ENCODE data around the gene PDS5B. TPM values are rescaled to one million over a fixed set of nuclear protein-coding genes. Genes with fewer than 3 reads are reported as not detected.

Gene PDS5B
- total RNA-seq, 1 donor from 2014 or later, result 69.4 TPM

DNA sequence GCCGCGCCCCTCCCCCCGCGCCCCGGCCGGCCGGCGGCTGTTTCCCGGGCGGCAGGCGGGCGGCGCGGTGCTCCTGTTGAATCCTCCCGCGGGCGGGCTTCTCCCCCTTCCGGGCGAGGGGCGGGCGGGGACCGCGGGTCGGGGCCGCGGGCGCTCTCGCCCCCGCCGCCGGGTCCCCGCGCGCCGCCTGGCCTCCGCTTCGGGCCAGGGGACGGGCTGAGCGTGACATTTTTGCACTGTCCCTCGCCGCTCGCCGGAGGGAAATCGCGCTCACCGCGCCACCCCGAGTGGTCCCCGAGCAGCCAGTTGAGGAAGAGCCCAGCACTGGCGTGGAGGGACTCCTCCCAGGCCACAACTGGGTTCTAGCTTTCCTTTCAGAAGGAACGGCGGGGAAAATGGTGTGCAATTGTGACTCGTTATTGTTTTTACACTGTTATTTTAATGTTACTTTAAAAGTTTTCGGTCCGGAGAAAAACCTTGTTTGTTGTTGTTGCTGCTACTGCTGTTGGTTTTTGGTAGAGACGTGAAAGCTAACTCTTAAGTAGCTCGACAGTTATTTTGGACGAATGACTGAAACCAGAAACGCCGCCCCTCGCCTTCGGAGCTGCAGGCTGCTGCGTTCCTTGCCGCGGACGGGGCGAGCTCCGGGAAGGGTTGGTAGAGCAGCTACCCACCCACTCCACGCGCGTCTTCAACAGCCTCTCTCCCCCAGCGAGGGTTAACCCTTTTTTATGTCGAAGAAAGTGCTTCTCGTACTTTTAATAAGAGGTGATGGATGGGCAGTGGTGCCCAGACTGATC, 959 bp downstream of the PDS5B start:
- intact Hi-C loops (cut with micrococcal nuclease), result loop anchor here (1.0 to 5.0 kb wide), 5 partner anchors 63 to 1025 kb away; no protein-coding TSS in a partner anchor

DNA sequence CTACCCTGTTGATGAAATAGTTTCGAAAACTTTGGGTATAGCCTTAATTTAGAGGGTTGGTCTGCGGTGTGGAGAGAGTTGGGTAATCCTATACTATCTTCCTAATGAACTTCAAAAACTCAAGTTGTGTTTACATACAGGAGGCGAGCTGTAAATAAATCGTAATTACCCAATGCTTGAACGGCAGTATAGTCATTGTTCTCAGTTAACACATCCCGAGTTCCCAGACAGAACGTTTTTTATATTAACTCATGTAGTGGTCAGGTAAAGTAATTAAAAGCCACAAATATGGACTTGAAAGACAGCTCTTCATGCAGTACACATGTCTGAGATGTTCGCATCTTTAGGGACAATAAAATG, 1.5 kb downstream of the PDS5B start:
- intact Hi-C loops (cut with micrococcal nuclease), result loop anchor here (1.0 to 5.0 kb wide), 5 partner anchors 63 to 1025 kb away; no protein-coding TSS in a partner anchor

DNA sequence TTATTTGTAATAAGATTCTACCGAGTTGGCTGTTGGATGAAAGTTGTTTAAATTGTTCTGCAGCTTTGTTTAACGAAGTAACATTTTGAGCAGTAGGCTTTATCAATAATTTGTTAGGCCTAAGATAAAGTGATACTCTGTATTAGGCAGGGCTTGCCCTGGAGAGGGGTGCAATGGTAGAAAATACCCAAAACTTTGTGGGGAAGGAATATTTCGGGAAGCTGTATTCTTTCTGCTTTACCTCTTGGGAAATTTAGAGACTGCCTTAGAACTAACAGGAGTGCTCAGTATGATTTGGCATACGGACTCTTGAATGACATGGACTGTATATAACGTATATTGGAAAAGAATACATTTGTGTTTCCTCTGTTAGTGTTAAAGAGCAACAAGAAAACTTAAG, 2.5 kb downstream of the PDS5B start:
- intact Hi-C loops (cut with micrococcal nuclease), result loop anchor here (5.0 kb wide), 3 partner anchors 149 to 1024 kb away; no protein-coding TSS in a partner anchor

DNA sequence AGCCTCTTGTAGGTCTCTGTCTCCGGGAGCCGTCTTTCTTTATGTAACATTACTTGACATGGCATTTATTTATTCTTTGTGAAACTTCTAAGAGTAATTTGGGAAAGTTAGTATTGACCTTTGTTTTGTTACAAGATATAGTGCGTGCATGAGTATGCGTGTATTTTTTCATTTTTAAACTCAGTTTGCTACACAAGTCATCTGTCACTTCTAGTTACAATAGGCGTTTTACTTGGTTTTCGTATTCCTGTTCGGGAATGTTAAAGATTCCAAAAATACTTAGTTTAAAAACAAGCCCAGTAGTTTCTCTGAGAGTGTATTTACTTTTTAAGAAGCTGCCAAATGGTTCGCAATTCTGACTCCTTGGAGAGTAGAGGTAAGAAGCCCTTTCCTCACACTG, 3.2 kb downstream of the PDS5B start:
- intact Hi-C loops (cut with micrococcal nuclease), result loop anchor here (5.0 kb wide), 3 partner anchors 148 to 1023 kb away; no protein-coding TSS in a partner anchor

GRCh38 chr13:32590266-32590665, 4.0 kb downstream of the PDS5B start:
- intact Hi-C loops (cut with micrococcal nuclease), result no loop called here

DNA sequence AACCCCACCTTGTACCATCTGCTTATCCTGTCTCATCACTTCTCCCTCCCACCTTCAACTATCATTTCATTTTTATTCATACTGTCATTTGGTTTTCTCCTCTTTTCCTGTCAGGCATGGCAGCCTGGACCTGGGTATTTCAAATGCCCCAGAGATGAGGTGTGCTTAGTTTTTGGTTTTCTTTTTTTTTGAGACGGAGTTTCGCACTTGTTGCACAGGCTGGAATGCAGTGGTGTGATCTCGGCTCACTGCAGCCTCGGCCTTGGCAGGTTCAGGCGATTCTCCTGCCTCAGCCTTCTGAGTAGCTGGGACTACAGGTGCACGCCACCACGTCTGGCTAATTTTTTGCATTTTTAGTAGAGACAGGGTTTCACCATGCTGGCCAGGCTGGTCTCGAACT, 5.8 kb downstream of the PDS5B start:
- intact Hi-C loops (cut with micrococcal nuclease), result no loop called here

- intact Hi-C loops (cut with micrococcal nuclease), result no loop called here
Observed at GRCh38 chr13:32594157-32594738, 8.0 kb downstream of the PDS5B start.

DNA sequence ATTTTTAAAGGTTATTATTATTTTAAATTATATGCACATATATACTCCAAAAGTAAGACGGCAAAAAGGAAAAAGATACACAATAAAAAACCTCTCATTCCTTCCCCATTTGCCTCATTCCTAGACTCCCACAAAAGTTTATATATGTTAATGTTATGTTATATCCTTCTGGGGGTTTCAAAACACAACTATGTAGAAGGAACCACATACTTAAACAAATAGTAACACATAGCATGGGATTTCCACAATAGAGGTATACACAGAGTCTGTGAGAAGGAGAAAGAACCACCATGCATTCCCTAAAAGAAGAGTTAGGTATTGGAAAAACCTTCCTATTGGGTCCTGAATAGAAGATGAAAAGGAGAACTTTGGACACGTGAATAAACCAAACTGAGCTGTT, 9.1 kb downstream of the PDS5B start:
- intact Hi-C loops (cut with micrococcal nuclease), result no loop called here

- intact Hi-C loops (cut with micrococcal nuclease), result no loop called here
Observed at GRCh38 chr13:32600890-32601289, 14.6 kb downstream of the PDS5B start.

- intact Hi-C loops (cut with micrococcal nuclease), result no loop called here
Observed at GRCh38 chr13:32609428-32609827, 23.2 kb downstream of the PDS5B start.

DNA sequence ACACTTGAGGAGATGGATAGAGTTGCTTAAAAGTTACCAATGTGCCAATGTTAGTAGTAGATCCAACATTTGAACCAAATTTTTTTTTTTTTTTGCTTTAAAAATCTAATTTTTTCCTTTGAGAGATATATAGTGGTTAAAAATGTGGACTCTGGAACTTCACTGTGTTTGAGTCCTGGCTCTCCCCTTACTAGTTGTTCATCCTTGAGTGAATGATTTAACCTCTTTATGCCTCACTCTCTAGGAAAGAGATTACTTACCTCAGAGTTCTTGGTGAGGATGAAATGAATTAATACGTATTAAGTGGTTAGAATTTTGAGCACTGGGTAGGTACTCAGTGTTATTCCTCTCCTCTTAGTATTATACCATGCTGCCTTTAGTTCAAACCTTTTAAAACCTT, 24.3 kb downstream of the PDS5B start:
- intact Hi-C loops (cut with micrococcal nuclease), result no loop called here

DNA sequence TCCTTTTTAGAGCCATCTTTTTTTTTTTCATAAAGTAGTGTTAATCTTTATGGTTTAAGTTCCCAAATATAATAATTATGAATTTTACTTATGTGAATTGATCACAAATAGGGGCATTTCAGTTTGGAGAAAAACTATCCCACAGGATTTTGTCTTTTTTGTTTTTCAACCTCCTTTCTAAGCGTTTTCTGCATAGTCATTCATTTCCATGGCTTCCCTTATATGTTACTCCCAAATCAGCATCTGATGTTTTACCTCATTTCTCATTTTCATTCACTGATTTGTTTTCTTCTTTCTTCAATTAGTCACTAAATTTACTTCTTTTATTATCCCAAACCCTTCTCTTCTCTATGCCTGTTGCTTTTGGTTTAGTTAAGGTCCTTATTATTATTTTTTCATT, 24.7 kb downstream of the PDS5B start:
- intact Hi-C loops (cut with micrococcal nuclease), result no loop called here

GRCh38 chr13:32616883-32617511, 30.7 kb downstream of the PDS5B start:
- intact Hi-C loops (cut with micrococcal nuclease), result no loop called here

DNA sequence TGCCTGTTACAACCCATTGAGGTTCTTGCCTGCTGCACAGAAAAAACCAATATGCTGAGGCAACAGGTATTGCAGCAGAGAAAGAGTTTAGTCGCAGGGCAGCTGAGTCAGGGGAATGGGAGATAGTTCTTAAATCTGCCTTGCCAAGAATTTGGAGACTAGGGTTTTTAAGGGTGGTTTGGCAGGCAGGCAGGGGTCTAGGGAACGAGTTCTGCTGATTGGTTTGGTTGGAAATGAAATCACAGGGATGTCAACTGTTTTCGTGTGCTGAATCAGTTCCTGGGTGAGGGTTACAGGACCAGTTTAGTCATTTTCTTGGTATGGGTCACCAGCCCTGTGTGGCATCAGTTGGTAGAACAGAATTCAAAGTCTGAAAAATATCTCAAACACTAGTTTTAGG, 36.6 kb downstream of the PDS5B start:
- intact Hi-C loops (cut with micrococcal nuclease), result no loop called here

DNA sequence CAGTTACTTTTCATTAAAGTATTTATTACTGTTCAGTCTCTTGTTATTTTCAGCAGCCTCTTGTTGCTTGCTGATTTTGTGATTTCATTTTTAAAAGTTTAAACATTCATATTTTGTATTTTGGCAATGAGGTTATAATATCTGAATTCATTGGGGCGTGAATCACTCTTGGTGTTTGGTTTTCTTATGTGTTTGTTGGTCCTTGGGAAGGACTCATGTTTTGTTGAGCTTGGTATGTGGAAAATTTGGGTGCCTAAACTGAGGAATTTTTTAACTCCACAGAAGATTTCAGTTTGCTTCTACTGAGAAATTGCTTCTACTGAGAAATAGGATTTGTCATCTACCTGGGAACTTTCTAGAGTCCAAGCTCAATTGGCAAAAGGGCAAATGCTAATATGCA, 38.2 kb downstream of the PDS5B start:
- intact Hi-C loops (cut with micrococcal nuclease), result no loop called here

DNA sequence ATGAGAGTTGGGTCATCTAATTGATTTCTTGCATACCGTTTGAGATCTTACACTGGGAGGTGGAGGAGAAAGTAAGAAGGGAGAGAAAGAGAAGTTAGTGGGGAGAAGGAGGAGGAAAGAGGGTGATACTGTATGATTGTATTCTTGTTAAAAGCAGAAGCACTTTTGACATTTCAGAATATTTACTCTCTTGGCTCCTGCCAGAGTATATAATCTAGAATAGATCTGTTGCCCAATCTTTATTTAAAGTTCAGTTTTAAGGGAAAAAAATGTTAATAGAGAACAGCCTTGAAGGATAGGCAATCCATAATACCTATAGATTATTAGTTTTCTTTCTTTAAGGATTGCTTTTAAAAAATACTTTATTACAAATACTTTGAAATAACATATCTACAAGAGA, 41.5 kb downstream of the PDS5B start:
- intact Hi-C loops (cut with micrococcal nuclease), result no loop called here

DNA sequence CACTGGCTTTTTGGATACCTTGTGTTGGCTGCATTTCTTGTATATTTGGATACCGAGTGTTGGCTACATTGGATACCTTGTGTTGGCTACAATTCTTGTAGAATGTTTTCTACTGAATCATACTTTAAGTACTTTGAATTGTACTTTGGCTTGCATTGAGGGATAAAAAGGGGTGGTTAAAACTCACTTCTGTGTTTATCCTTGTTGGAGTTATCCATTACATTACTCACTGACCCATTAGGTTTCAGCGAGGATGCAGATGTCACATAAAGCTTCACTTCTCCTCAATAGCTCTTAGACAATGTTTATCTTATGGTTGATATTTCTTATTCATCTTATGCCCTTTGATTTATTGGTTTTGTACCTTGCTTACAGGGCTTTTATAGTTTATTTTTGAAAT, 43.1 kb downstream of the PDS5B start:
- intact Hi-C loops (cut with micrococcal nuclease), result no loop called here

- intact Hi-C loops (cut with micrococcal nuclease), result no loop called here
Observed at GRCh38 chr13:32629866-32630265, 43.6 kb downstream of the PDS5B start.

GRCh38 chr13:32632343-32632909, 46.2 kb downstream of the PDS5B start:
- intact Hi-C loops (cut with micrococcal nuclease), result no loop called here

- intact Hi-C loops (cut with micrococcal nuclease), result no loop called here
Observed at GRCh38 chr13:32636711-32637110, 50.5 kb downstream of the PDS5B start.

DNA sequence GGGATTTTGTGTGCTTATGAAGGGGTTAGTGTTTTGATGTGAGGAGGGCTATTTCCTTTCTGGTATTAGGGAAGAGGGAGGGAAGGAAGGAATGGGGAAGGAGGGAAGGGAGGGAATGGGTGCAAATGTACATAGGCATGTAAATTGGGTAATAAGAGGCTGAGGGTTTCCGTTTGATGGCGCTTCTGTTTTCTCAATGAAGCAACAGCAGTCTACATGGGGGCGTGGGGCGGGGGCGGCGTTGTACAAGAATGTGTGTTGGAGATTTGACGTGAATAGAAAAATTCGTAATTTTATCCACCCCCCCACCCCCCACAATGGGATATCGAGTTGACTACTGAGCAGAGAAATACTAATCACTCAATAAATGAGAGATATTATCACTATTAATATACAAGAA, 52.5 kb downstream of the PDS5B start:
- intact Hi-C loops (cut with micrococcal nuclease), result loop anchor here (1.0 kb wide), 1 partner anchor 52 kb away; the partner anchor contains the start of gene PDS5B
